Astrocyte of the spinal cord (primary cell): ENCODE measurements around the gene AJUBA.
"Not testable (repeated sequence)": the region's sequence is repeated elsewhere in the genome, so short reads cannot be mapped to it uniquely, and the experiment has no call there.

Experiments
- DNase-seq: peaks from one replicate; pipeline ENCODE4 v3.0.0; 2011; ENCODE audit warnings: low read depth, low spot score
- H3K4me3 ChIP-seq: 2 replicates; pipeline ENCODE4 v1.5.1; 2011; ENCODE audit warnings: low read depth, mild to moderate bottlenecking, low read length, moderate library complexity
- CTCF ChIP-seq: IDR thresholded peaks from 2 replicates; pipeline ENCODE4 v1.5.1; 2012; ENCODE audit warnings: low read depth, mild to moderate bottlenecking, low read length, inconsistent platforms
- in situ Hi-C: cut with HindIII; loops from 2 replicates; pipeline ENCODE4 v1.10.0; 2017; ENCODE audit warnings: low sequenced_read_pairs

The AJUBA gene

GRCh38 chr14:23006544-23007419 is 24.4 kb upstream of the AJUBA start:
- DNase-seq: peak; percentile 98
- H3K4me3 ChIP-seq: peak overlapping the region; percentile 64
- in situ Hi-C loops: no loop called here
- peak; percentile 29 for TF ChIP-seq CTCF

- no peak for DNase-seq
- in situ Hi-C loops: no loop called here
- no peak for TF ChIP-seq CTCF
- H3K4me3 ChIP-seq: peak overlapping the region; percentile 64
Observed at GRCh38 chr14:23006188-23006534, 23.8 kb upstream of the AJUBA start.

GRCh38 chr14:23005451-23006187 is 23.3 kb upstream of the AJUBA start:
- in situ Hi-C loops: no loop called here

GRCh38 chr14:23004274-23004673 is 21.9 kb upstream of the AJUBA start:
- DNase-seq, H3K4me3 ChIP-seq, in situ Hi-C loops: not testable (repeated sequence)

More at GRCh38 chr14:23005451-23006187, 23.3 kb upstream of the AJUBA start:
- no peak overlapping the region for H3K4me3 ChIP-seq
- DNase-seq: peak; percentile 29
- no peak for TF ChIP-seq CTCF

GRCh38 chr14:23002592-23002991 is 20.2 kb upstream of the AJUBA start:
- TF ChIP-seq CTCF: no peak
- DNase-seq: no peak
- in situ Hi-C loops: no loop called here
- no peak overlapping the region for H3K4me3 ChIP-seq

- TF ChIP-seq CTCF: no peak
- in situ Hi-C loops: no loop called here
Observed at GRCh38 chr14:23000860-23001259, 18.5 kb upstream of the AJUBA start.

More at GRCh38 chr14:23000860-23001259, 18.5 kb upstream of the AJUBA start:
- DNase-seq: no peak
- H3K4me3 ChIP-seq: no peak overlapping the region
